Measurements from ENCODE around the gene SDC3.
A peak's percentile ranks its signal among the peaks of the same experiment; 100 is the strongest.
"Not testable (repeated sequence)": the region's sequence is repeated elsewhere in the genome, so short reads cannot be mapped to it uniquely, and the experiment has no call there.

SDC3 gene

DNA sequence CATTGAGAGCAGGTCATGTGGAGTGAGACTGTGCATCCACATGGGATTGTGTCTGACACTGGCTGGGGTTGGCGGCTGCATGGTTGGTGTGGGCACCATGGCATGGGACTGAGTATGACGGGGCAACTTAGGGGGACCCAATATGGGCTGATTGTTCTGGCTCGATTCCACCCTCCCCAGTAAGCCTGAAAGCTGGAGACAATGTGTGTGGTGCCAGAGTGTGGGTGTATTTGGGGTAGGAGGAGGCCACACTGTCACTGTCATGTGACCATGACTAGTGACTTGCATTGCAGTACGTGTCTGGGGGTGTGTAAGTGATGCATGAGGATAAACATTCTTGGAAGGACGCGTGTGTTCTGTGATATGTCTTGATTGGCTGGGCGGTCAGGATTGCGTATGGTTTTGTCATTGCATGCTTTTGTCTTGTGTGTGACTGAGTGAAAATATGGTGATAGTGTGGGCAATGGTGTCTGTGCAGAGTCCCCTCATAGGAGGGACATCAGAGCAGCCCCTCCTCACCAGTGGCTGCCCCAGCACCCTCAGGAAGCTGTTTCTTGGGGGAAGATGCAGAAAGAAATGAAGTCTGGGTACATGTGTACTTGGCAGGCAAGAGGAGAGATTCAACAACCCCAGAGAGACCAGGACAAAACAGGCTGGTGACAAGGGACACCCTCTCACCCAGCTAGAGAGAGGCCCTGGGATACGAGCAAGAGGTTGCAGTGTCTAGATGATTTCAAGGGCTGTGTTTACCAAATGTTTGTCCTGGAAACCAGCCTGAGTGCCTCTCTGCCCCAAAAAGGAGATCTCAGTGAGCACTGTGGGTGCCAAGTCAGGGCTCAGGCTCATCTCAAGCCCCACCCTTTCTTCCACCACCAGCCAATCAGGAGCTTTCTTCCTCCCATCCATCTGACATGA, 36.3 kb downstream of the SDC3 start:
- no peak for ATAC-seq

DNA sequence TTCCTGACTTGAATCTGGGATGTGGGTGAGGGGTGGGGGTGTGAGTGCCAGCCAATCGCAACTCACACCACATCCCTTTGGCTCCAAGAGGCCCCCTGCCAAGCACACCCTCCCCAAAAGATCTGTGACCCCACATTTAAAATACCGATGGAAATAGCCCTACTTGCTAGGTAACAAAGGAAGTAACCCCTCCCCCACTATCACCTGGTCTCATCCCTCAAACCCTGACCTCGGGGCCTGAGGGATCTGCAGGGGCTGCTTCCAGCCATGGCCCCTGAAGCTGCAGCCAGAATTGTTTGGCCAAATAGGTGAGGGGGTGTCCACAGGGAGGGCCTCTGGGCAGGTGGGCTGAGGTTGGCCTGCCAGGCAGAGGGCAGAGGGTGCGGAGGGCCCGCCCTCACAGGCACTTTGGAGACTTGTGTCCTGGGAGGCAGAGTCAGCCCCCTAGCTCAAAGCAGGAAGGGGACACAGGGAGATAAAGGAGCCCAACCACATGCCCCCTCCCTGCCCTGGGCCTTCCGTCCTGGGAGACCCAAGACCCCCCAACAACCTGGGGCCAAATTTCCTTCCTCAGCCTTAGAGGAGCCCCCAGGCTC, 37.2 kb downstream of the SDC3 start:
- ATAC-seq = no peak

- no peak for ATAC-seq
These were observed 37.9 kb downstream of the SDC3 start for GRCh38 chr1:30870656-30871055.

GRCh38 chr1:30870035-30870434, 38.5 kb downstream of the SDC3 start:
- no peak for ATAC-seq

DNA sequence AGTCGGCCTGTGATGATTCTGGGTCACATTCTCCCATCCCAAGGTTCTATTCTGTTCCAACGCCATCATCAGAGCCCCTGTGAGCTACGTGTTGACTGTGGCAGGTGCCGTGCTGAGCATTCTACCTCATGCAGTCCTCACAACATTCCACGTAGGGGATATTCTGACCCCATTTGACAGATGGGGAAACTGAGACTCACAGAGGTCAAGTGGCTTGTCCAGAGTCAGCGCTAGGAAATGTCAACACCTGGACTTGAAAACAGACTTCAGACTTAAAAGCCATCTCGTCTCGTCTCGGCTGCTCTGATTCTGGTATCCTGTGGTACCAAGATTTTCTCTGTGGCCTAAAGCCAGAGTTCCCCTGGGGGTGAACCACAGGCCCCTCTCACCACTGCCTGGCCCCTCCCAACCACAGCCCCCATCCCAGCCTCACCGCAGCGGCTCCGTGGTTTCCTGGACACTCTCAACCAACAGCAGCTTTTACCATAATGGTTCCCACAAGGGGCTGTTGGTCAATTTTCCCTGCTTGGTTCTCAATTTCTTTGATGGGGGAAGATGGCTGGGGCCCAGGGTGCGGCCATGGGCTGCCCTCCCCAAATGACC, 39.6 kb downstream of the SDC3 start:
- ATAC-seq = no peak

DNA sequence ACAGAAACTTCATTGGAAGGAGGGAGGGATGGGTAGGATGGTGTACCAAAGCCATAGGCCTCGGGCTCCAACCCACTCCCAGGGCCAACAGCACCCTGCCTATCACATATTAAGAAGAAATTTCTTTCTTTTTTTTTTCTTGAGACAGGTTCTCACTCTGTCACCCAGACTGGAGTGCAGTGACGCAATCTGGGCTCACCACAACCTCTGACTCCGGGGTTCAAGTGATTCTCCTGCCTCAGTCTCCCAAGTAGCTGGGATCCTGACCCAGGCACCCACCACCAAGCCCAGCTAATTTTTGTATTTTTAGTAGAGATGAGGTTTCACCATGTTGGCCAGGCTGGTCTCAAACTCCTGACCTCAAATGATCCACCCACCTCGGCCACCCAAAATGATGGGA, 40.5 kb downstream of the SDC3 start:
- ATAC-seq = not testable (repeated sequence)

GRCh38 chr1:30867537-30867936, 41.0 kb downstream of the SDC3 start:
- no peak for ATAC-seq

- no peak for ATAC-seq
These were observed 42.0 kb downstream of the SDC3 start for GRCh38 chr1:30866594-30866993.

- ATAC-seq = no peak
These were observed 43.9 kb downstream of the SDC3 start for GRCh38 chr1:30864681-30865080.

- ATAC-seq = no peak
These were observed 44.5 kb downstream of the SDC3 start for GRCh38 chr1:30863858-30864604.

DNA sequence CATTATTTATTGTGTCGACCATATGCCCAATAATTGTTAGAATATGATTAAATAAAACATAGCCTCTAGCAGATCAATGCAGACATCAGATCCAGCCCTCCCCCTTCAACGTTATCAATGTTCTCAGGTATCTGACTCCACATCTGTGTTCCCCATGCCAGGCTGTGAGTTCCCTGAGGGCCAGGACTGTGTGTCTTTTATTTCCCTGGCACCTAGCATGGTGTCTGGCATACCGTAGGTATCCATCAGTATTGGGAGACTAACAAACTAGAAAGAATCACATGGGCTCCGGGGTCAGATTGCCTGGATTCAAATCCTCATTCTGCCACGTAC, 48.3 kb downstream of the SDC3 start:
- ATAC-seq = no peak

DNA sequence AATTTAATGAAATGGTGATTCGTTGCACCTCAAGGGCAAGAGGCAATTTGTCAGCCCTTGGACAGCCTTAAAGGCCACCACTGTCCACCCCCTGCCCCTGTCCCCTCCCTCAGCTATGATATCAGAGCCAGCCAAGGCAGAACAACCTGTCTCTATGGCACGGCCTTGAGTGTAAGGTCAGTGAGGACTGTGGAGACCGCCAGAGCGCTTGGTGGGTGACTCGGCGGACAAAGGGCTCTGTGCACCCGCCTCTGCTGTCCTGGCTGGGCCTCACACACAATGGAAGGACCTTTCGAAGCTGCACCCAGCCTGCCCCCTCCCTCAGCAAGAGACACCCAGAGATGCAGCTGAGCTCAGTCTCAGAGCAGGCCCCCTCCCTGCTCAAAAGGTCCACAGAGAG, 50.6 kb downstream of the SDC3 start:
- ATAC-seq = no peak

DNA sequence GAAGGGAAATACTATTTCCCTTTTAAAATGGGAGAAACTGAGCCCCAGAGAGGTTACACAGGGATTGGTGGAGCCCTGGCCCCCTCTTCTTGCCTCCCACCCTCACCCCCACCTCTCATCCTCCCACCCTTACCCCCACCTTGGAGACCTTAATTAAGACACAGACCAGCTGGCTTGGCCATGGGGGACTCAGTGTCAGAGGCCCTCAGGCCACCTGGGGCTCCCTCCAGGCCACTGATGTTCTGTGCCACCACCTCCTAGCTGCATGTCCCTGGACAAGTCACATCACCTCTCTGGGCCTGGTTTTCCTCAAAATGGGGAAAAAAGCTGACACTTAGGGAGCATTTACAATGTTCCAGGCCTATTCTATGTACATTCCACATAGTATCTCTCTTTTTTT, 51.5 kb downstream of the SDC3 start:
- ATAC-seq = no peak

DNA sequence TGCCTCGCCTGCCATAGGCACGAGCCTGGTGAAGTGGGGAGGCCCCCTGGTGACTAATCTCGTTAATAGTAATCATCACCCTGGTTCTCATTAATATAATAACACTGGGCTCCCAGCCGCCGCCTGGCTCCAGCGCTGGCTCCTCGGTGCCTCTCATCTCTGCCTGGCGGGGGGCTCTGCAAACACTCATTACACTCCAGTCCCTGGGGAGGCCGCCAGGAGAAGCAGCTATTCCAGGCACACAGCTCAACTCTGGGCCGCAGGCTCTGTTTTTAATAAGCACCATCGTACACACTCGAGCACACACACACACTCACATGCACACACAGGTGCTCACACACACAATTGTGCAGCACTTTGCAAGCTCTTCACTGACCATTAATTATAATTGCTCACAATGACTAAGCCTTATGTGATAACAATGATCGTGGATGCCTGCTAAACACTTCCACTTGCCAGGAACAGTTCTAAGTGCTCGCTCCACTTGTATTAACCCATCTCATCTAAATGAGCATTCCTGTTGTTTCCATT, 52.2 kb downstream of the SDC3 start:
- peak; percentile 59 to 70 for ATAC-seq

GRCh38 chr1:30855686-30856259, 52.8 kb downstream of the SDC3 start:
- no peak for ATAC-seq

- no peak for ATAC-seq
These were observed 55.2 kb downstream of the SDC3 start for GRCh38 chr1:30853350-30853749.

DNA sequence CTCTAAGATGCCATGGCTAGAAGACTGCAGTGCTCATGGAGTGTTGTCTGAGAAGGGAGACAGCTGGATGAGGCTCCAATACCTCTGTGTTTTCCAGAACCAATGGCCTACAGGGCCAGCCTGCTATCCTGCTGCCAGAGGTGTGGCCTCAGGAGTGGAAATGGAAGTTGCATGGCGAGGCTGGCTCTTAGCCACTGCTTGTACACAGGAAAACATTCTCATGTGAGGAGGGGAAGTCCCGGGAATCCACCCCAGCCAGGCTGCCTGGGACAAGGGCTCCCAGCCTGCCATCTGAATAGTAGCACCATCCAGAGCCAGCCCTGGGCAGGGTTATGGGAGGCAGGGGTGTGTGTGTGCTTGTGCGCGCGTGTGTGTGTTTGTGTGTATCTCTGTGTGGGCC, 56.5 kb downstream of the SDC3 start:
- ATAC-seq = no peak

DNA sequence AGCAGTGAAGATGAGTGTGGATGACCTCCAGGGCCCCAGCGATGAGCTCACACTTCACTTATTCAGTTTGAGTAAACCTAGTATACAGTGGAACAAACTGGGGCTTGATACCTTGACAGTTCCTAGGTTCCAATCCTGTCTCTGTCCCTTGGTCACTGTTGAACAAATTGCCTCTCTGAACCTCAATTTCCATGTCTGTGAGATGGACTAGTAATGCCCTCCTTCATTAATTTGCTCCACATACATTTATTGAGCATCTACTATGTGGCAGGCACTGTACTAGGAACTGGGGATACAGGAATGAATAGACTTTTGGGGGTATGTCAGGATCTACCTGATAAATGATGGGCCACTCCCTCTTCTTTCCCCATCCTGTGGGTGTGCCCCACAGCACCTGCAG, 57.3 kb downstream of the SDC3 start:
- no peak for ATAC-seq

- ATAC-seq = no peak
These were observed 58.0 kb downstream of the SDC3 start for GRCh38 chr1:30850607-30851006.

DNA sequence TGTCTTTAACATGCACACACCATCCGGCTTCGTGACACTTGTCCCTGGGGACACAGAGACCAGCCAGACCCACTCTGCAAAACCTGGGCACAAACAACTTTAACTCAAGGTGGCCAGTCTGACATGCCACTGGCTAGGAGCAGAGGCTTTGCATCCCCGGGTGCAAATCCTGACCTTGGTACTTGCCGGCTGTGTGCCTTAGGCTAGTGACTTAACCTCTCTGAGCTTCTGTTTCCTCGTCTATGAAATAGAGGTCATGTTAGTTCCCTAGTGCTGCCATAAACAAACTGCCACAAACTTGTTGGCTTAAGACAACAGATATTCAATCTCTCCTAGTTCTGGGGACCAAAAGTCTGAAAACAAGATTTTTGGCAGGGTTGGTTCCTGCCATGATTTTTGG, 60.4 kb downstream of the SDC3 start:
- ATAC-seq = no peak

DNA sequence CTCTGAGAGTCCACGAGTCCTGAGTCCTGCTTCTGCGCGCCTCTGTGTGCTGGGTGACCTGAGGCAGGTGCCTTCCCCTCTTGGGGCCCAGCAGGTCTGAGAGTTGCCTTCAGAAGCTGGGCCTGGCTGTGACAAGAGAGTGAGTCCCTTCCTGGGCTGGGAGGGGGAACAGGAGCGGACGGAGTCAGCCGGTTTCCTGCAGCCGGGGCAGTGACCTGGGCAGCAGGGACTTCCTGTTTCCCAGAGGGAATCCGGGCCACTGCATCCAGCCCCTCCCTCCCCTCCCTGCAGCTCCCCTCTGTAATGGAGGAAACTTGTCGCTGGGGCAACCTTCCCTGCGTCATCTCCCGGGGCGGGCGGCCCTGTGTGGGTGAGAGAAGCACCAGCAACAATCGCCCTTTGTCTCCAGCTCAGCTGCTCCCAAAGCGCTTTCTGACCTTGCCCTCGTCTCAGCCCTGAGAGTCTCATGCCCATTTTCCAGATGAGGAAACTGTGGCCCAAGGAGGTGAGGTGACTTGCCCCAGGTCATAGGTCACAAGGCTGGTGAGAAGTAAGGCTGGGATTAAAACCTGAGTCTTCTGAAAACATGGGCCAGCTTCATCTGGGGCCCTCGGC, 61.1 kb downstream of the SDC3 start:
- ATAC-seq = no peak

- no peak for ATAC-seq
These were observed 62.0 kb downstream of the SDC3 start for GRCh38 chr1:30846587-30846986.

All from activated CD4-positive, CD25-positive, alpha-beta regulatory T cell treated with anti-CD3 and anti-CD28 coated beads, Interleukin-2, amount 50 U/mL, for 24 hours (primary cell).